HUES6 (cell line): ENCODE results near the gene GPC6.
A peak's percentile ranks its signal among the peaks of the same experiment; 100 is the strongest.

Experiments used
- H3K27ac ChIP-seq: 2 replicates; pipeline ENCODE4 v1.7.0; 2013; ENCODE audit warnings: low read depth, mild to moderate bottlenecking, low read length, inconsistent platforms
- H3K27me3 ChIP-seq: 2 replicates; pipeline ENCODE4 v1.6.1; 2013; ENCODE audit warnings: low read length; ENCODE audit not compliant: control insufficient read depth, insufficient read depth
- H3K36me3 ChIP-seq: 2 replicates; pipeline ENCODE4 v1.6.1; 2013; ENCODE audit warnings: low read length; ENCODE audit not compliant: control insufficient read depth, insufficient read depth
- H3K4me1 ChIP-seq: 2 replicates; pipeline ENCODE4 v1.6.1; 2013; ENCODE audit warnings: low read length; ENCODE audit not compliant: control insufficient read depth, insufficient read depth
- H3K4me3 ChIP-seq: 2 replicates; pipeline ENCODE4 v1.5.1; 2013; ENCODE audit warnings: low read depth, low read length
- H3K9ac ChIP-seq: one replicate; pipeline ENCODE4 v1.6.1; 2013; ENCODE audit warnings: mild to moderate bottlenecking, low read length
- H3K9me3 ChIP-seq: 2 replicates; pipeline ENCODE4 v1.6.1; 2013; ENCODE audit warnings: low read depth, low read length; ENCODE audit not compliant: control insufficient read depth, insufficient read depth

Gene GPC6

GRCh38 chr13:93231867-93232266 lies 5.3 kb downstream of the GPC6 start:
- H3K4me3 ChIP-seq, result no peak overlapping the region
- no peak overlapping the region for H3K27ac ChIP-seq
- H3K36me3 ChIP-seq, result peaks cover 9% of the 10 kb centered on the region; the same call in 1 of the 2 replicates
- peaks cover 48% of the 10 kb centered on the region for H3K4me1 ChIP-seq
- H3K9ac ChIP-seq, result no peak overlapping the region
- H3K27me3 ChIP-seq, result no peaks in the 10 kb centered on the region
- H3K9me3 ChIP-seq, result peaks cover 6% of the 10 kb centered on the region; the same call in 1 of the 2 replicates

GRCh38 chr13:93233997-93234416 lies 7.4 kb downstream of the GPC6 start:
- Histone ChIP-seq H3K9me3 (peaks cover 16% of the 10 kb centered on the region), H3K27me3 (no peaks in the 10 kb centered on the region), H3K4me1 (peaks cover 45% of the 10 kb centered on the region), H3K27ac (no peak overlapping the region), H3K36me3 (peaks cover 13% of the 10 kb centered on the region; the same call in 1 of the 2 replicates), H3K4me3 (peak overlapping the region; percentile 10), H3K9ac (no peak overlapping the region)

GRCh38 chr13:93234459-93234858 lies 7.9 kb downstream of the GPC6 start:
- Histone ChIP-seq H3K27me3 (no peaks in the 10 kb centered on the region), H3K4me1 (peaks cover 42% of the 10 kb centered on the region), H3K9ac (no peak overlapping the region), H3K27ac (no peak overlapping the region), H3K9me3 (peaks cover 18% of the 10 kb centered on the region), H3K36me3 (peaks cover 13% of the 10 kb centered on the region; the same call in 1 of the 2 replicates), H3K4me3 (no peak overlapping the region; the same call in 1 of the 2 replicates)

GRCh38 chr13:93235258-93236015 lies 8.8 kb downstream of the GPC6 start:
- Histone ChIP-seq H3K4me3 (no peak overlapping the region), H3K27ac (no peak overlapping the region)

GRCh38 chr13:93238711-93239110 lies 12.1 kb downstream of the GPC6 start:
- H3K9me3 ChIP-seq, result peaks cover 18% of the 10 kb centered on the region
- H3K27me3 ChIP-seq, result no peaks in the 10 kb centered on the region
- peaks cover 13% of the 10 kb centered on the region; the same call in 1 of the 2 replicates for H3K36me3 ChIP-seq
- H3K9ac ChIP-seq, result no peak overlapping the region
- no peak overlapping the region for H3K27ac ChIP-seq
- H3K4me3 ChIP-seq, result no peak overlapping the region
- peaks cover 22% of the 10 kb centered on the region for H3K4me1 ChIP-seq

More at GRCh38 chr13:93235258-93236015, 8.8 kb downstream of the GPC6 start:
- Histone ChIP-seq H3K27me3 (no peaks in the 10 kb centered on the region), H3K9ac (no peak overlapping the region), H3K4me1 (peaks cover 32% of the 10 kb centered on the region), H3K36me3 (peaks cover 13% of the 10 kb centered on the region; the same call in 1 of the 2 replicates), H3K9me3 (peaks cover 18% of the 10 kb centered on the region)

GRCh38 chr13:93243375-93244063 lies 16.9 kb downstream of the GPC6 start:
- Histone ChIP-seq H3K27ac (no peak overlapping the region), H3K4me3 (no peak overlapping the region), H3K9me3 (peaks cover 7% of the 10 kb centered on the region)

GRCh38 chr13:93244141-93244917 lies 17.7 kb downstream of the GPC6 start:
- peaks cover 38% of the 10 kb centered on the region for H3K4me1 ChIP-seq
- H3K9me3 ChIP-seq, result no peaks in the 10 kb centered on the region; the same call in 1 of the 2 replicates
- no peak overlapping the region for H3K27ac ChIP-seq
- H3K27me3 ChIP-seq, result no peaks in the 10 kb centered on the region
- no peaks in the 10 kb centered on the region; the same call in 1 of the 2 replicates for H3K36me3 ChIP-seq
- H3K4me3 ChIP-seq, result no peak overlapping the region
- no peak overlapping the region for H3K9ac ChIP-seq

More at GRCh38 chr13:93243375-93244063, 16.9 kb downstream of the GPC6 start:
- H3K9ac ChIP-seq, result no peak overlapping the region
- no peaks in the 10 kb centered on the region; the same call in 1 of the 2 replicates for H3K36me3 ChIP-seq
- H3K27me3 ChIP-seq, result no peaks in the 10 kb centered on the region
- peaks cover 30% of the 10 kb centered on the region for H3K4me1 ChIP-seq

- Histone ChIP-seq H3K27ac (no peak overlapping the region), H3K27me3 (no peaks in the 10 kb centered on the region), H3K9ac (no peak overlapping the region), H3K9me3 (no peaks in the 10 kb centered on the region; the same call in 1 of the 2 replicates), H3K4me1 (peaks cover 44% of the 10 kb centered on the region), H3K36me3 (no peaks in the 10 kb centered on the region; the same call in 1 of the 2 replicates), H3K4me3 (no peak overlapping the region)
These were observed 18.3 kb downstream of the GPC6 start for GRCh38 chr13:93244918-93245280.

- H3K36me3 ChIP-seq, result no peaks in the 10 kb centered on the region; the same call in 1 of the 2 replicates
- no peak overlapping the region for H3K9ac ChIP-seq
- H3K27ac ChIP-seq, result no peak overlapping the region
- no peak overlapping the region for H3K4me3 ChIP-seq
- H3K9me3 ChIP-seq, result no peaks in the 10 kb centered on the region
- no peaks in the 10 kb centered on the region for H3K27me3 ChIP-seq
- peaks cover 44% of the 10 kb centered on the region for H3K4me1 ChIP-seq
These were observed 19.5 kb downstream of the GPC6 start for GRCh38 chr13:93246069-93246468.

GRCh38 chr13:93248627-93249047 lies 22.0 kb downstream of the GPC6 start:
- Histone ChIP-seq H3K27ac (0 out of 2 replicates have a peak overlapping the region, but pooled peaks have one; percentile 37), H3K4me1 (peaks cover 45% of the 10 kb centered on the region), H3K27me3 (no peaks in the 10 kb centered on the region)

More at GRCh38 chr13:93248627-93249047, 22.0 kb downstream of the GPC6 start:
- no peaks in the 10 kb centered on the region for H3K9me3 ChIP-seq
- H3K9ac ChIP-seq, result no peak overlapping the region
- H3K4me3 ChIP-seq, result no peak overlapping the region
- H3K36me3 ChIP-seq, result no peaks in the 10 kb centered on the region
